Peyer's patch (tissue), 4 donors: ENCODE data around the gene EIF4G1. TPM values are rescaled to one million over a fixed set of nuclear protein-coding genes. Genes with fewer than 3 reads are reported as not detected.

ENCODE experiments used
- DNase-seq, 3 donors: peaks; one replicate each; pipeline ENCODE4 v3.0.0-alpha.2; 2017 to 2019
- H3K27ac ChIP-seq, 4 donors: fragments of 200-600 bp; sonication (generic); one replicate each; pipeline ENCODE4 v1.5.1; 2016 to 2019
- H3K27me3 ChIP-seq, 2 donors: fragments of 200-600 bp; sonication (generic); one replicate each; pipeline ENCODE4 v1.5.1; 2019
- H3K36me3 ChIP-seq, 3 donors: fragments of 200-600 bp; sonication (generic); one replicate each; pipeline ENCODE4 v1.5.1; 2016 to 2019
- H3K4me1 ChIP-seq, 4 donors: fragments of 200-600 bp; sonication (generic); one replicate each; pipeline ENCODE4 v1.5.1; 2016 to 2019
- H3K4me3 ChIP-seq, 4 donors: fragments of 200-600 bp; sonication (generic); 1 replicate in 3 of 4; 2 replicates in 1 of 4; pipeline ENCODE4 v1.5.1; 2016 to 2019; ENCODE audit warnings: mild to moderate bottlenecking in 1 of 4
- H3K9me3 ChIP-seq, 4 donors: fragments of 200-600 bp; sonication (generic); one replicate each; pipeline ENCODE4 v1.5.1; 2016 to 2019; ENCODE audit warnings: mild to moderate bottlenecking in 1 of 4
- POLR2A ChIP-seq, 2 donors: fragments of 450-650 bp; IDR thresholded peaks; one replicate each; pipeline ENCODE4 v1.5.1; 2017; ENCODE audit warnings: antibody characterized with exemption in 2 of 2, mild to moderate bottlenecking in 2 of 2, moderate library complexity in 2 of 2
- small RNA-seq, 2 donors: library from RNA; depleted of rRNA; stranded (forward); fragments of <200 nt; gene quantifications; one replicate each; pipeline ENCODE3, GENCODE V24; 2016
- total RNA-seq, 4 donors: library from RNA; depleted of rRNA; stranded (reverse); fragments of >200 nt; gene quantifications; one replicate each; pipeline ENCODE4 v1.1.0, GENCODE V29; 2016
- TF ChIP-seq, protein P1 (sequence below), 6 experiments: fragments of 450-650 bp in 4 of 6; fragments of 200-600 bp in 2 of 6; sonication (generic) in 1 of 6; IDR thresholded peaks; one replicate each; pipeline ENCODE4 v1.5.1; 2017 to 2019; ENCODE audit warnings: antibody characterized with exemption in 6 of 6, mild to moderate bottlenecking in 3 of 6, moderate library complexity in 1 of 6

Gene EIF4G1
- total RNA-seq, 4 donors from 2014 or later, result 209 to 295 (median 244) TPM

DNA sequence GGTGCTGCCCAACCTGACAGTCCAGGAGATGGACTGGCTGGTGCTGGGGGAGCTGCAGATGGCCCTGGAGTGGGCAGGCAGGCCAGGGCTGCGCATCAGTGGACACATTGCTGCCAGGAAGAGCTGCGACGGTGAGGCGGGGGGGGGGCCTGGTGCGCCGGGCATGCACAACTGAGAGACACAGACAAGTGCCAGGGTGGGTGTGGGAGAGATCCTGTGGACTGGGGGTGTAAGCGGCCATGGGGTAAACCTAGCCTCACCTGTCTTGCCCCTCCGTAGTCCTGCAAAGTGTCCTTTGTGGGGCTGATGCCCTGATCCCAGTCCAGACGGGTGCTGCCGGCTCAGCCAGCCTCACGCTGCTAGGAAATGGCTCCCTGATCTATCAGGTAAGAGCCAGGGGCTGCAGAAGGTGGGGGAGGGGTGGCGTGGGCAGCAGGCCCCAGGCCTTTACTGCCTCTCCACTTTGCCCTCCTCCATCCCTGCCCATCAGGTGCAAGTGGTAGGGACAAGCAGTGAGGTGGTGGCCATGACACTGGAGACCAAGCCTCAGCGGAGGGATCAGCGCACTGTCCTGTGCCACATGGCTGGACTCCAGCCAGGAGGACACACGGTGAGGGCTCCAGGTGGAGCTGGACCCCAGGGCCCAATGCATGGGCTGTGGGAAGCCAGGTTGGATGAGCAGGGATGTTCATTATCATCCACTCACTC, 68.8 kb downstream of the EIF4G1 start:
- Histone ChIP-seq H3K27me3 (peaks cover 0 to 15% of the 10 kb centered on the region in 2 donors), H3K4me1 (peaks cover 0 to 12% (median 10%) of the 10 kb centered on the region in 4 donors), H3K27ac (no peak overlapping the region), H3K4me3 (no peak overlapping the region), H3K36me3 (no peaks in the 10 kb centered on the region), H3K9me3 (no peaks in the 10 kb centered on the region)
- TF ChIP-seq, protein P1, sequence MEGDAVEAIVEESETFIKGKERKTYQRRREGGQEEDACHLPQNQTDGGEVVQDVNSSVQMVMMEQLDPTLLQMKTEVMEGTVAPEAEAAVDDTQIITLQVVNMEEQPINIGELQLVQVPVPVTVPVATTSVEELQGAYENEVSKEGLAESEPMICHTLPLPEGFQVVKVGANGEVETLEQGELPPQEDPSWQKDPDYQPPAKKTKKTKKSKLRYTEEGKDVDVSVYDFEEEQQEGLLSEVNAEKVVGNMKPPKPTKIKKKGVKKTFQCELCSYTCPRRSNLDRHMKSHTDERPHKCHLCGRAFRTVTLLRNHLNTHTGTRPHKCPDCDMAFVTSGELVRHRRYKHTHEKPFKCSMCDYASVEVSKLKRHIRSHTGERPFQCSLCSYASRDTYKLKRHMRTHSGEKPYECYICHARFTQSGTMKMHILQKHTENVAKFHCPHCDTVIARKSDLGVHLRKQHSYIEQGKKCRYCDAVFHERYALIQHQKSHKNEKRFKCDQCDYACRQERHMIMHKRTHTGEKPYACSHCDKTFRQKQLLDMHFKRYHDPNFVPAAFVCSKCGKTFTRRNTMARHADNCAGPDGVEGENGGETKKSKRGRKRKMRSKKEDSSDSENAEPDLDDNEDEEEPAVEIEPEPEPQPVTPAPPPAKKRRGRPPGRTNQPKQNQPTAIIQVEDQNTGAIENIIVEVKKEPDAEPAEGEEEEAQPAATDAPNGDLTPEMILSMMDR (IDR thresholded peaks at IDR 0.05), result no peak
- no peak for TF ChIP-seq POLR2A (IDR thresholded peaks at IDR 0.05)
- no peak for DNase-seq

DNA sequence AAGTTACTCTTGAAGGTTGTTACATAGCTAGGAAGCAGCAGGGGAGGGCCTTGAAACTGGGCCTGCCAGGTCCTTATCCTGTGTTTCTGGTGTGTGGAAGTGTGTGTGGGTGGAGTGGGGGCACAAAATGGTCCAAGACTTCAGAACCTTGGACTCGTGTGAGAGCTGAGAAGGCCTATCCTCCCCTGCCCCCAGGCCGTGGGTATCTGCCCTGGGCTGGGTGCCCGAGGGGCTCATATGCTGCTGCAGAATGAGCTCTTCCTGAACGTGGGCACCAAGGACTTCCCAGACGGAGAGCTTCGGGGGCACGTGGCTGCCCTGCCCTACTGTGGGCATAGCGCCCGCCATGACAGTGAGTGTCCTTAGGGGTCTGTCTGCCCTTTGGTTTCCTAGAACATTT, 69.9 kb downstream of the EIF4G1 start:
- Histone ChIP-seq H3K9me3 (no peaks in the 10 kb centered on the region), H3K36me3 (no peaks in the 10 kb centered on the region), H3K27ac (no peak overlapping the region), H3K4me3 (no peak overlapping the region), H3K27me3 (peaks cover 0 to 14% of the 10 kb centered on the region in 2 donors), H3K4me1 (peaks cover 0 to 12% (median 10%) of the 10 kb centered on the region in 4 donors)
- no peak for TF ChIP-seq POLR2A (IDR thresholded peaks at IDR 0.05)
- TF ChIP-seq, protein P1 (IDR thresholded peaks at IDR 0.05), result no peak
- no peak for DNase-seq

Small RNA genes lying within 50 kb of the gene (small RNA-seq; reads per million reads assigned to genes)
- gene SNORD66, result 973 to 975 reads per million in 2 donors

Other genes with a start within 250 kb of the EIF4G1 start
- gene HTR3E, start 217.5 kb upstream of the EIF4G1 start, total RNA-seq, result 1 to 10 TPM in 1 of 4 donors, not detected in 3; 1.2 TPM
- 10 to 100 TPM; 24.7 to 67.7 (median 41.6) TPM for gene EIF2B5, start 179.2 kb upstream of the EIF4G1 start, total RNA-seq
- gene DVL3, start 159.2 kb upstream of the EIF4G1 start, total RNA-seq, result 10 to 100 TPM; 65.3 to 90.6 (median 76.7) TPM
- gene AP2M1, start 139.8 kb upstream of the EIF4G1 start, total RNA-seq, result 100 to 1,000 TPM; 150 to 200 (median 195) TPM
- 100 to 1,000 TPM in 3 of 4 donors, 10 to 100 TPM in 1; 94.7 to 136 (median 125) TPM for gene ABCF3, start 128.4 kb upstream of the EIF4G1 start, total RNA-seq
- gene VWA5B2, start 85.0 kb upstream of the EIF4G1 start, total RNA-seq, result 1 to 10 TPM in 3 of 4 donors, under 1 TPM in 1; 0.83 to 9.1 (median 6.9) TPM
- gene ALG3, start 65.6 kb upstream of the EIF4G1 start, total RNA-seq, result 10 to 100 TPM; 19.0 to 63.6 (median 56.8) TPM
- 1 to 10 TPM; 1.7 to 9.8 (median 5.7) TPM for gene EEF1AKMT4, start 64.9 kb upstream of the EIF4G1 start, total RNA-seq
- not detected for gene CAMK2N2, start 53.1 kb upstream of the EIF4G1 start, total RNA-seq
- not detected for gene ECE2, start 38.6 kb upstream of the EIF4G1 start, total RNA-seq
- gene PSMD2, start 15.4 kb upstream of the EIF4G1 start, total RNA-seq, result 100 to 1,000 TPM; 140 to 198 (median 155) TPM
- gene FAM131A, start 23.0 kb downstream of the EIF4G1 start, total RNA-seq, result 10 to 100 TPM in 3 of 4 donors, 1 to 10 TPM in 1; 5.8 to 47.9 (median 19.6) TPM
- gene CLCN2, start 47.0 kb downstream of the EIF4G1 start, total RNA-seq, result 10 to 100 TPM; 11.6 to 87.8 (median 63.8) TPM
- gene POLR2H, start 47.1 kb downstream of the EIF4G1 start, total RNA-seq, result 100 to 1,000 TPM in 3 of 4 donors, 10 to 100 TPM in 1; 90.8 to 307 (median 239) TPM
- gene THPO, start 63.6 kb downstream of the EIF4G1 start, total RNA-seq, result 1 to 10 TPM in 1 of 4 donors, under 1 TPM in 1, not detected in 2; 0.54 to 2.5 TPM
- 10 to 100 TPM in 1 of 4 donors, 1 to 10 TPM in 2, under 1 TPM in 1; 0.53 to 17.3 (median 4.4) TPM for gene CHRD, start 65.4 kb downstream of the EIF4G1 start, total RNA-seq
- gene EPHB3, start 247.2 kb downstream of the EIF4G1 start, total RNA-seq, result 10 to 100 TPM in 3 of 4 donors, 1 to 10 TPM in 1; 6.0 to 59.4 (median 17.2) TPM